ENCODE data around the gene EHBP1L1. TPM values are rescaled to one million over a fixed set of nuclear protein-coding genes. Genes with fewer than 3 reads are reported as not detected.

The EHBP1L1 gene
- total and polyA plus RNA-seq, 12 donors, result 30.8 to 113 (median 53.9) TPM

GRCh38 chr11:65581928-65582327 is 6.1 kb downstream of the EHBP1L1 start:
- Histone ChIP-seq H3K36me3 (peaks cover 0 to 78% (median 22%) of the 10 kb centered on the region in 9 donors), H3K27ac (peak overlapping the region in 1 of 10 donors; percentile 32), H3K9me3 (no peaks in the 10 kb centered on the region), H3K4me1 (peaks cover 17 to 36% (median 29%) of the 10 kb centered on the region in 9 donors), H3K27me3 (no peaks in the 10 kb centered on the region), H3K4me3 (no peak overlapping the region)
- ATAC-seq, result no peak
- DNase-seq, result no peak
- TF ChIP-seq, protein P1, sequence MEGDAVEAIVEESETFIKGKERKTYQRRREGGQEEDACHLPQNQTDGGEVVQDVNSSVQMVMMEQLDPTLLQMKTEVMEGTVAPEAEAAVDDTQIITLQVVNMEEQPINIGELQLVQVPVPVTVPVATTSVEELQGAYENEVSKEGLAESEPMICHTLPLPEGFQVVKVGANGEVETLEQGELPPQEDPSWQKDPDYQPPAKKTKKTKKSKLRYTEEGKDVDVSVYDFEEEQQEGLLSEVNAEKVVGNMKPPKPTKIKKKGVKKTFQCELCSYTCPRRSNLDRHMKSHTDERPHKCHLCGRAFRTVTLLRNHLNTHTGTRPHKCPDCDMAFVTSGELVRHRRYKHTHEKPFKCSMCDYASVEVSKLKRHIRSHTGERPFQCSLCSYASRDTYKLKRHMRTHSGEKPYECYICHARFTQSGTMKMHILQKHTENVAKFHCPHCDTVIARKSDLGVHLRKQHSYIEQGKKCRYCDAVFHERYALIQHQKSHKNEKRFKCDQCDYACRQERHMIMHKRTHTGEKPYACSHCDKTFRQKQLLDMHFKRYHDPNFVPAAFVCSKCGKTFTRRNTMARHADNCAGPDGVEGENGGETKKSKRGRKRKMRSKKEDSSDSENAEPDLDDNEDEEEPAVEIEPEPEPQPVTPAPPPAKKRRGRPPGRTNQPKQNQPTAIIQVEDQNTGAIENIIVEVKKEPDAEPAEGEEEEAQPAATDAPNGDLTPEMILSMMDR (IDR thresholded peaks at IDR 0.05), result no peak
- 86 to 91% methylated on average over 3 of the region's 3 CpGs for WGBS, 2 donors
- intact Hi-C loops (cut with DNase I), result loop anchor here in 1 of 10 donors (10.0 kb wide), 1 partner anchor 47 kb away; no protein-coding TSS in a partner anchor

DNA sequence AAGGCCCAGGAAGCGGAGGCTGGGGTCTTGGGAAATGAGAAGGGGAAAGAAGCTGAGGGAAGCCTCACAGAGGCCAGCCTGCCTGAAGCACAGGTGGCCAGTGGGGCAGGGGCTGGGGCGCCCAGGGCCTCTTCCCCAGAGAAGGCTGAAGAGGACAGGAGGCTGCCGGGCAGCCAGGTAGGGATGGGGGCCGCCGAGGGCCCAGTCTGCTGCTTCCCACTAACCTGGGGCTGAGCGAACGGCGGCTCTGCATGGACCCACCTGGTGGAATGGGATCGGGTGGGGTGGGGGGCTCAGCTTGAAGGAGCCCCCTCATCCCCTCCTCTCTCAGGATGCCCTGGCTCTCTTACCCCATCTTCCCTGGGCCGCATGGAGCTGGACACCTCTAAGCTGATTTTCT is 7.7 kb downstream of the EHBP1L1 start:
- no peak overlapping the region for H3K4me3 ChIP-seq
- ATAC-seq (no peak), DNase-seq (no peak)
- TF ChIP-seq, protein P1 (IDR thresholded peaks at IDR 0.05), result no peak
- WGBS, 2 donors, result 87 to 89% methylated on average over 10 of the region's 10 CpGs
- no peaks in the 10 kb centered on the region for H3K27me3 ChIP-seq
- peaks cover 16 to 36% (median 31%) of the 10 kb centered on the region in 9 donors for H3K4me1 ChIP-seq
- H3K36me3 ChIP-seq, result peaks cover 0 to 80% (median 22%) of the 10 kb centered on the region in 9 donors
- intact Hi-C loops (cut with DNase I), result loop anchor here in 1 of 10 donors (10.0 kb wide), 1 partner anchor 49 kb away; no protein-coding TSS in a partner anchor
- H3K27ac ChIP-seq, result no peak overlapping the region
- no peaks in the 10 kb centered on the region for H3K9me3 ChIP-seq

GRCh38 chr11:65584106-65584505 is 8.3 kb downstream of the EHBP1L1 start:
- no peak for DNase-seq
- peaks cover 20 to 38% (median 34%) of the 10 kb centered on the region in 9 donors for H3K4me1 ChIP-seq
- 86% methylated on average over 8 of the region's 8 CpGs for WGBS, 2 donors
- no peak for ATAC-seq
- TF ChIP-seq, protein P1 (IDR thresholded peaks at IDR 0.05), result no peak
- no peak overlapping the region for H3K4me3 ChIP-seq
- H3K36me3 ChIP-seq, result peaks cover 0 to 80% (median 22%) of the 10 kb centered on the region in 9 donors
- H3K9me3 ChIP-seq, result no peaks in the 10 kb centered on the region
- no peak overlapping the region for H3K27ac ChIP-seq
- intact Hi-C loops (cut with DNase I), result loop anchor here in 1 of 10 donors (10.0 kb wide), 1 partner anchor 49 kb away; no protein-coding TSS in a partner anchor
- no peaks in the 10 kb centered on the region for H3K27me3 ChIP-seq

GRCh38 chr11:65584723-65585171 is 8.9 kb downstream of the EHBP1L1 start:
- H3K4me1 ChIP-seq, result peaks cover 20 to 44% (median 41%) of the 10 kb centered on the region in 9 donors
- ATAC-seq (no peak), DNase-seq (no peak)

More at GRCh38 chr11:65584723-65585171, 8.9 kb downstream of the EHBP1L1 start:
- intact Hi-C loops (cut with DNase I), result loop anchor here in 3 of 10 donors (5.0 to 10.0 kb wide), 2 partner anchors 42 to 50 kb away; no protein-coding TSS in a partner anchor
- TF ChIP-seq, protein P1 (IDR thresholded peaks at IDR 0.05), result no peak
- H3K36me3 ChIP-seq, result peaks cover 0 to 80% (median 18%) of the 10 kb centered on the region in 9 donors
- H3K9me3 ChIP-seq, result no peaks in the 10 kb centered on the region
- no peaks in the 10 kb centered on the region for H3K27me3 ChIP-seq
- no peak overlapping the region for H3K4me3 ChIP-seq
- no peak overlapping the region for H3K27ac ChIP-seq
- 64 to 72% methylated on average over 46 of the region's 46 CpGs for WGBS, 2 donors
